Cardiac fibroblast (primary cell): ENCODE measurements around the gene FGFR3.

Experiments
- DNase-seq, 2 donors: peaks; one replicate each; pipeline versions ENCODE4 v3.0.0 to v3.0.0-alpha.2; 2010; ENCODE audit warnings: low read depth in 2 of 2
- H3K4me3 ChIP-seq, 2 donors: replicated peaks in 1 of 2; 1 replicate in 1 of 2; 2 replicates in 1 of 2; pipeline ENCODE4 v1.5.1; 2011; ENCODE audit warnings: low read depth in 2 of 2, low read length in 2 of 2, mild to moderate bottlenecking in 2 of 2, moderate library complexity in 1 of 2
- CTCF ChIP-seq: IDR thresholded peaks from one replicate; pipeline ENCODE4 v1.5.1; 2011; ENCODE audit warnings: low read depth, mild to moderate bottlenecking, low read length, inconsistent platforms

FGFR3 gene

DNA sequence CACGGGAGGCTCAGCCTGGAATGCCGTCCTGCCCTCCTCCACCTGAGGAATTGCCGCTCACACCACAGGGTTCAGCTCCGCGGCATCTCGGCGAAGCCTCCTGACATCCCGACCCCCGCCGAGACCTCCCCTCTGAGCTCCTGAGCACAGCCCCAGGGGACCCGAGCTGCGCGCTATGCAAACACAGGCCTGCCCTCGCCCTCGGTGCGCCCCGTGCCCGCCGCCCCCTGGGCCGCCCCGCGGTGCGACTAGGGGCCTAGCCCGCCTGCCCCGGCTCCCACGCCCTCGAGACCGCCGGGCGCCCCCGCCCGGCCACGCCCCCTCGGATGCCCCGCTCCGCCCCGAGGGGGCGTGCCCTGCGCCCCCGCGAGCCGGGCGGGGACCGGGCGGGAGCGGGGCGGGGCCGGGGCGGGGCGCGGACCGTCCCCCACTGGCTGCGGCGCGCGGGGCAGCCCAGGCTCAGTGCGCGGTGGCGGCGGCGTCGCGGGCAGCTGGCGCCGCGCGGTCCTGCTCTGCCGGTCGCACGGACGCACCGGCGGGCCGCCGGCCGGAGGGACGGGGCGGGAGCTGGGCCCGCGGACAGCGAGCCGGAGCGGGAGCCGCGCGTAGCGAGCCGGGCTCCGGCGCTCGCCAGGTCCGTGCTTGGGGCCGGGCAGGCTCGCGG lies at the start of gene FGFR3:
FGFR3 (plus strand) TSS at position 462 of the 664 bp plus-strand sequence. CDS start 642 bp downstream, outside the sequence.
- DNase-seq, result peak in 1 of 2 donors; percentile 26
- H3K4me3 ChIP-seq, result peak within 1 kb of the TSS; percentile 8 to 35
- TF ChIP-seq CTCF, result no peak

DNA sequence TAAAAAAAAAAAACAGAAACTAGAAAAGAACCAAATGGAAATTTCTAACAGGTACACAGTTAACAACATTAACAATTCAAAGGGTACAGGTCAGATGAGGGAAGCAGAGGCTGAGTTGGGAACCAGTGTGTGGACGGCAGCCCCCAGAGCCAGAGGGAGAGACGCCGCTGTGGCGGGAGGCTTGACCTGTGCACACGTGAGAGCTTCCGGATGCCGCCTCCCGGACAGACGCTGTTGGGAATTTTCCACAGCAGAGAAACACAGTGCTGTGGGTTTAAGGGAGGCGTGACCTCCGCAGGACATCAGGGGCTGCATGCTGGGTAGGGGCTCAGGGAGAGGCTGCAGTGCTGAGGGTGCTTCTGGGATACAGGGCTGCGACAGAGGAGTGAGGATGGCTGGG lies 49.5 kb upstream of the FGFR3 start:
- DNase-seq, result no peak
- TF ChIP-seq CTCF, result no peak

DNA sequence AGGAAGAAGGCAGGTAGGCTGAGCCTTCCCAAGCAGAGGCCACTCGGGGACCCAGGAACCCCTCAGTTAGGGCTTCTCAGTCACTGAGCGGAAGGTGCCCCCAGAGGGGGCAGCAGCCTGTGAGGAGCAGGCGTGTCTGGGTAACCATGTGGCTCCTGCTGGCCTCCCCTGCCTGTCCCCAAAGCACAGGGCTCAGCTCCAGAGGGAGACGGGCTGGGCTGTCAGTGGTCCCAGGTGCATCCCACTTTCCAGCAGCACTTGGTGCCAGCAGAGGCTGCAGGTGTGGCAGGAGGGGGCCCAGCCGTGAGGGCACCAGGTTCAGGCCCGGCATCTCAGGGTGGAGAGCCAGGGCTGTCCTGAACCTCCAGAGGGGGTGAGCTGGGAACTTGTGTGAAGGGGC lies 49.1 kb upstream of the FGFR3 start:
- no peak overlapping the region for H3K4me3 ChIP-seq
- no peak for DNase-seq
- no peak for TF ChIP-seq CTCF

More for the DNA sequence above, 49.5 kb upstream of the FGFR3 start:
- no peak overlapping the region for H3K4me3 ChIP-seq

DNA sequence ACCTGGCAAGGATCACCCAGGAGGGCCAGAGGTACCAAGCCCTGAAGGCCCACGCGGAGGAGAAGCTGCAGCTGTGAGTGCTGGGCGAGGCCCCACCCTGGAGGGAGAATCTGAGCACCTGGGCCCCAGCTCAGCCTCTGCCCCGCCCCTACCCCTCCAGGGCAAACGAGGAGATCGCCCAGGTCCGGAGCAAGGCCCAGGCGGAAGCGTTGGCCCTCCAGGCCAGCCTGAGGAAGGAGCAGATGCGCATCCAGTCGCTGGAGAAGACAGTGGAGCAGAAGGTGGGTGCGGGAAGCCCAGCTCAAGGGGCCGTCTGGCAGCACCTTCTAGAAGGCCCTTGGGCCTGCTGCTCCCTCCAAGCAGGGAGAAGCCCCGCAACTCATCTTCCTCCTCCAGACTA lies 48.5 kb upstream of the FGFR3 start:
- no peak overlapping the region for H3K4me3 ChIP-seq
- no peak for DNase-seq
- no peak for TF ChIP-seq CTCF

- no peak overlapping the region for H3K4me3 ChIP-seq
- TF ChIP-seq CTCF, result no peak
- DNase-seq, result no peak
These were observed 47.9 kb upstream of the FGFR3 start for GRCh38 chr4:1745165-1745564.

DNA sequence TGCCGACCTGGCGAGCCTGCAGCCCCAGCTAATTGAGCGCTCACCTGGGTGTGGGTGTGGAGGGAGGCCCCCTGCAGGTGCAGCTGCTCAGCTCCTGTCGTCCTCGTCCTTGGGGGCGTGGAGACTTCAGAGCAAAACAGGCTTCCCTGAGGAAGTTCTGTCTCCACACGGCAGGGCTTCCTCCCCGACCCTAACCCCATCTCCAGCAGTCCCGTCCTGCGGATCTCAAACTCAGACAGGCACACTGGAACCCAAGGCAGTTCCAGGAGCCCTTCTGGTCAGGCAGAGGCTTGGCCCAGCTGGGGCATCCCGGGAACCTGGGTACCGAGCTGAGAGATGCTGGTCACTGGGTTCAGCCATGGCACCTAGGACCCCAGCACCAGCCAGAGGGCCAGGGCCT lies 47.4 kb upstream of the FGFR3 start:
- H3K4me3 ChIP-seq, result no peak overlapping the region
- TF ChIP-seq CTCF, result no peak
- no peak for DNase-seq

DNA sequence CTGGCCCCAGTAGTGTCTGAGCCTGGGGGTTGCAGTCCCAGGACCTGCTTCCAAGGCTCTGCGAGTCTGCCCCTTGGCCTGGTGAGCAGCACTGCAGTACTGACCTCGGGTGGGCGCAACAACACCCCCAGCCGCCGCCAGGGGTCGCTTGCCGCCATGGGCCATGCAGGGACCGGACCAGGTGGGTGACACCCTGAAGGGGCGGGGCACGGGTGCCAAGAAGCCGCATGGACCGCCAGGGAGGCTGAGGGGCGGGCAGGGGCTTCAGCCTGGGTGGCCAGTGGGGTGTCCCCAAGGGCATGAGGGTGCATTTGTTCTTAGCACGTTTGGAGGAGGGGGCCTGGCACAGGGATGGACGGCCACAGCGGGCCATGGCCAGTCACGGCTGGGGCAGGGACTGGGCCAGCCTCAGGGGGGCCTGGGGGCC lies 46.8 kb upstream of the FGFR3 start:
- no peak overlapping the region for H3K4me3 ChIP-seq
- DNase-seq, result peak; percentile 71 to 77

More for the DNA sequence above, 46.8 kb upstream of the FGFR3 start:
- peak; percentile 89 for TF ChIP-seq CTCF
